Panc1 (cell line): ENCODE results near the gene KCNMB3. TPM values are rescaled to one million over a fixed set of nuclear protein-coding genes. Genes with fewer than 3 reads are reported as not detected.

ENCODE experiments used
- ATAC-seq: fragments of 200-7000 bp; cut with Tn5 transposase; 2 replicates; pipeline ENCODE4 v1.9.1; 2020; ENCODE audit warnings: mild to moderate bottlenecking, moderate library complexity
- BruUV-seq: library from RNA; stranded (reverse); fragments of 400-500 nt; replicated peaks from 2 replicates; lab custom pipeline; 2021; lab: Mats Ljungman, UMichigan
- CTCF ChIA-PET: fragments of 300-600 bp; sonication (Branson Sonifier 250); formaldehyde crosslinking; loops from one replicate; lab custom pipeline; 2022; ENCODE audit warnings: antibody characterized with exemption; lab: Charles Lee
- POLR2A ChIA-PET: fragments of 300-600 bp; sonication (Branson Sonifier 250); formaldehyde crosslinking; loops from one replicate; lab custom pipeline; 2022; ENCODE audit warnings: antibody characterized with exemption; lab: Charles Lee
- DNase-seq: peaks from one replicate; pipeline ENCODE4 v3.0.0-alpha.2; 2010; ENCODE audit warnings: low read depth, low spot score
- H3K27ac ChIP-seq: 2 replicates; pipeline ENCODE4 v1.5.1; 2011; ENCODE audit warnings: mild to moderate bottlenecking, low read length, inconsistent platforms
- H3K27me3 ChIP-seq: fragments of 200-500 bp; sonication (Bioruptor generic); 2 replicates; pipeline ENCODE4 v1.6.0; 2014; ENCODE audit warnings: low read length, inconsistent platforms; ENCODE audit not compliant: control insufficient read depth, insufficient read depth
- H3K36me3 ChIP-seq: fragments of 200-500 bp; sonication (Bioruptor generic); 2 replicates; pipeline ENCODE4 v1.5.1; 2014; ENCODE audit warnings: inconsistent platforms, mild to moderate bottlenecking, low read length, moderate library complexity; ENCODE audit not compliant: control insufficient read depth, insufficient read depth
- H3K4me1 ChIP-seq: 2 replicates; pipeline ENCODE4 v1.5.1; 2011; ENCODE audit warnings: inconsistent platforms, mild to moderate bottlenecking, low read length, moderate library complexity; ENCODE audit not compliant: control insufficient read depth, insufficient read depth
- H3K4me3 ChIP-seq, 2 experiments: 2 replicates each; pipeline ENCODE4 v1.5.1; 2011 to 2012; ENCODE audit warnings: low read depth in 2 of 2, low read length in 2 of 2, mild to moderate bottlenecking in 2 of 2, inconsistent platforms in 1 of 2, moderate library complexity in 1 of 2
- H3K9me3 ChIP-seq: fragments of 200-500 bp; sonication (Bioruptor generic); 2 replicates; pipeline ENCODE4 v1.5.1; 2014; ENCODE audit warnings: low read depth, mild to moderate bottlenecking, inconsistent platforms, low read length, moderate library complexity; ENCODE audit not compliant: control insufficient read depth, insufficient read depth
- CTCF ChIP-seq: fragments of 450-650 bp; IDR thresholded peaks from 2 replicates; pipeline ENCODE4 v1.5.1; 2017; ENCODE audit warnings: mild to moderate bottlenecking
- POLR2AphosphoS5 ChIP-seq: IDR thresholded peaks from 2 replicates; pipeline ENCODE4 v1.6.1; 2012; ENCODE audit warnings: mild to moderate bottlenecking, low read depth, low read length, moderate library complexity
- REST ChIP-seq, 2 experiments: IDR thresholded peaks; 2 replicates each; pipeline ENCODE4 v1.6.1; 2011 to 2012; ENCODE audit warnings: low read depth in 2 of 2, control low read depth in 1 of 2, low read length in 1 of 2, mild to moderate bottlenecking in 1 of 2, moderate library complexity in 1 of 2; ENCODE audit not compliant: insufficient read depth in 1 of 2
- SIN3A ChIP-seq: IDR thresholded peaks from 2 replicates; pipeline ENCODE4 v1.6.1; 2012; ENCODE audit warnings: low read depth, mild to moderate bottlenecking, low read length, moderate library complexity, borderline replicate concordance; ENCODE audit not compliant: insufficient read depth
- TCF7L2 ChIP-seq: IDR thresholded peaks from 2 replicates; pipeline ENCODE4 v1.6.1; 2011; ENCODE audit warnings: mild to moderate bottlenecking, low read depth, low read length, inconsistent platforms
- in situ Hi-C: cut with HindIII; loops from 2 replicates; pipeline ENCODE4 v1.10.0; 2016; ENCODE audit warnings: low sequenced_read_pairs, low pct_unique_long_range_greater_than_20kb
- intact Hi-C: fragments of 100-400 bp; cut with micrococcal nuclease; formaldehyde crosslinking; loops from one replicate; pipeline ENCODE4 v1.10.0; 2022; ENCODE audit not compliant: unreplicated experiment
- total RNA-seq: library from RNA; stranded (reverse); gene quantifications from one replicate; pipeline ENCODE4 v1.2.1, GENCODE V29; 2021; ENCODE audit not compliant: unreplicated experiment

Gene KCNMB3
- total RNA-seq, 1 experiment from 2014 or later: 5.8 TPM

GRCh38 chr3:179292450-179292849 is 41.5 kb upstream of the KCNMB3 start:
- no peaks in the 10 kb centered on the region for H3K27me3 ChIP-seq
- H3K36me3 ChIP-seq: no peaks in the 10 kb centered on the region
- no TSS peak for BruUV-seq
- no peaks in the 10 kb centered on the region for H3K9me3 ChIP-seq
- no peak overlapping the region for H3K27ac ChIP-seq
- ATAC-seq (no peak), DNase-seq (no peak)
- H3K4me1 ChIP-seq: no peaks in the 10 kb centered on the region
- ChIA-PET POLR2A (no interaction called here), CTCF (no interaction called here)
- in situ Hi-C loops: no loop called here
- TF ChIP-seq POLR2AphosphoS5 (no peak), TCF7L2 (no peak), SIN3A (no peak), REST (IDR thresholded peaks at IDR 0.05; ENCODE audit: insufficient read depth in 1 of 2, low read depth in 2 of 2, low read length in 1 of 2) (no peak), CTCF (no peak)
- no peak overlapping the region for H3K4me3 ChIP-seq
- intact Hi-C loops: no loop called here

- no TSS peak for BruUV-seq
- TF ChIP-seq POLR2AphosphoS5 (no peak), SIN3A (no peak), TCF7L2 (no peak), REST (IDR thresholded peaks at IDR 0.05; ENCODE audit: insufficient read depth in 1 of 2, low read depth in 2 of 2, low read length in 1 of 2) (no peak), CTCF (no peak)
- ChIA-PET POLR2A (interaction anchor here (0.5 kb wide), 1 partner anchor 858 kb away, joined by 3 read pairs; no protein-coding TSS in a partner anchor), CTCF (no interaction called here)
- Histone ChIP-seq H3K27me3 (no peaks in the 10 kb centered on the region; the same call in 1 of the 2 replicates), H3K9me3 (no peaks in the 10 kb centered on the region), H3K27ac (no peak overlapping the region), H3K4me3 (no peak overlapping the region), H3K4me1 (no peaks in the 10 kb centered on the region), H3K36me3 (no peaks in the 10 kb centered on the region)
- DNase-seq: no peak
- ATAC-seq: no peak
- intact Hi-C loops: no loop called here
- in situ Hi-C loops: no loop called here
Observed at GRCh38 chr3:179289295-179289694, 38.4 kb upstream of the KCNMB3 start.
